ENCODE results near the gene KCNMB4.

GRCh38 chr12:70386771-70387170 lies 20.7 kb downstream of the KCNMB4 start:
- no peak for TF ChIP-seq POLR2A (IDR thresholded peaks at IDR 0.05)
- no peak for TF ChIP-seq CTCF (IDR thresholded peaks at IDR 0.05)

All from transverse colon (tissue), 3 donors.